ENCODE data around the gene SLIT3. TPM values are rescaled to one million over a fixed set of nuclear protein-coding genes. Genes with fewer than 3 reads are reported as not detected.

SLIT3 gene
- total and polyA plus RNA-seq, 2 donors (not counting 3 experiments of a cell fraction or from before 2014, with no cell fraction given): 0.90 to 1.0 TPM

GRCh38 chr5:169121630-169122420, 179.1 kb downstream of the SLIT3 start:
- no peak overlapping the region for H3K27ac ChIP-seq (ENCODE audit: insufficient read depth, low read depth, low read length)
- CTCF ChIA-PET: no interaction called here
- POLR2A ChIA-PET: no interaction called here
- BruUV-seq (replicated peaks): no TSS peak
- no peaks in the 10 kb centered on the region for H3K9me1 ChIP-seq (replicated peaks; ENCODE audit: control insufficient read depth, extremely low read depth, insufficient read depth, low read length)
- TF ChIP-seq POLR2AphosphoS5 (IDR thresholded peaks at IDR 0.05; ENCODE audit: insufficient read depth, low read depth, low read length) (no peak), JUN (IDR thresholded peaks at IDR 0.05; ENCODE audit: borderline replicate concordance, insufficient read depth, insufficient read length, low read depth) (no peak), GATA2 (IDR thresholded peaks at IDR 0.05; ENCODE audit: insufficient read depth, insufficient read length, low read depth, low read length) (no peak), EZH2 (IDR thresholded peaks at IDR 0.05; ENCODE audit: borderline replicate concordance, low read depth, low read length, severe bottlenecking) (no peak), POLR2A (IDR thresholded peaks at IDR 0.05; ENCODE audit: low read depth, low read length) (no peak), MAX (IDR thresholded peaks at IDR 0.05; ENCODE audit: insufficient read depth, insufficient read length) (no peak)
- FAIRE-seq (no peak), DNase-seq (ENCODE audit: low read depth, low spot score) (no peak)
- no peaks in the 10 kb centered on the region for H3K27me3 ChIP-seq (ENCODE audit: control insufficient read depth in 2 of 2, insufficient read depth in 2 of 2, low read length in 2 of 2)
- dilution Hi-C loops (cut with MboI; ENCODE audit: extremely low pct_ligation_motif_present, low sequenced_read_pairs): no loop called here
- H3K36me3 ChIP-seq (ENCODE audit: control insufficient read depth in 2 of 2, extremely low read depth in 1 of 2, insufficient read depth in 2 of 2, low read length in 2 of 2): no peaks in the 10 kb centered on the region
- no peaks in the 10 kb centered on the region for H3K4me1 ChIP-seq (ENCODE audit: control insufficient read depth, extremely low read depth, insufficient read depth, low read length)
- no peak overlapping the region for H3K9ac ChIP-seq (replicated peaks; ENCODE audit: extremely low read depth, insufficient read depth, low read length)
- H2AFZ ChIP-seq (ENCODE audit: low read depth, low read length): no peak overlapping the region
- H3K79me2 ChIP-seq (ENCODE audit: control insufficient read depth, insufficient read depth, low read length): no peaks in the 10 kb centered on the region
- no peaks in the 10 kb centered on the region for H3K9me3 ChIP-seq (replicated peaks; ENCODE audit: control insufficient read depth, insufficient read depth, low read length)
- H3K4me2 ChIP-seq (ENCODE audit: insufficient read depth, low read length): no peak overlapping the region
- intact Hi-C loops (cut with micrococcal nuclease): no loop called here
- no peaks in the 10 kb centered on the region for H4K20me1 ChIP-seq (replicated peaks; ENCODE audit: control insufficient read depth, extremely low read depth, insufficient read depth, low read length)
- no peak overlapping the region for H3K4me3 ChIP-seq (replicated peaks in 1 of 3; ENCODE audit: insufficient read depth in 1 of 3, low read depth in 1 of 3, low read length in 3 of 3)
